ENCODE results near the gene NHS. TPM values are rescaled to one million over a fixed set of nuclear protein-coding genes. Genes with fewer than 3 reads are reported as not detected.
A peak's percentile ranks its signal among the peaks of the same experiment; 100 is the strongest.

Gene NHS
- total RNA-seq, 1 donor from 2014 or later, result 117 TPM

GRCh38 chrX:17685026-17685425 is 310.0 kb downstream of the NHS start:
- Mint-ChIP-seq H3K27me3 (no peaks in the 10 kb centered on the region), H3K4me3 (ENCODE audit: low read depth) (no peak overlapping the region), H3K27ac (peak overlapping the region; percentile 76), H3K9me3 (ENCODE audit: low read depth) (no peaks in the 10 kb centered on the region), H3K4me1 (ENCODE audit: low read depth) (peaks cover 17% of the 10 kb centered on the region), H3K36me3 (ENCODE audit: insufficient read depth) (peaks cover 7% of the 10 kb centered on the region)
- no peak for TF ChIP-seq CTCF (IDR thresholded peaks at IDR 0.05; ENCODE audit: unreplicated experiment)
- DNase-seq (ENCODE audit: low spot score, unreplicated experiment), result no peak

GRCh38 chrX:17687648-17688047 is 312.6 kb downstream of the NHS start:
- no peak overlapping the region for H3K4me3 Mint-ChIP-seq (ENCODE audit: low read depth)
- peaks cover 14% of the 10 kb centered on the region for H3K36me3 Mint-ChIP-seq (ENCODE audit: insufficient read depth)
- TF ChIP-seq CTCF (IDR thresholded peaks at IDR 0.05; ENCODE audit: unreplicated experiment), result no peak
- peak overlapping the region; percentile 58 for H3K27ac Mint-ChIP-seq
- DNase-seq (ENCODE audit: low spot score, unreplicated experiment), result no peak
- peaks cover 16% of the 10 kb centered on the region for H3K4me1 Mint-ChIP-seq (ENCODE audit: low read depth)
- H3K27me3 Mint-ChIP-seq, result no peaks in the 10 kb centered on the region
- no peaks in the 10 kb centered on the region for H3K9me3 Mint-ChIP-seq (ENCODE audit: low read depth)

- Mint-ChIP-seq H3K9me3 (ENCODE audit: low read depth) (no peaks in the 10 kb centered on the region), H3K4me1 (ENCODE audit: low read depth) (peaks cover 16% of the 10 kb centered on the region), H3K27ac (peak overlapping the region; percentile 29), H3K4me3 (ENCODE audit: low read depth) (no peak overlapping the region), H3K27me3 (no peaks in the 10 kb centered on the region), H3K36me3 (ENCODE audit: insufficient read depth) (peaks cover 21% of the 10 kb centered on the region)
- DNase-seq (ENCODE audit: low spot score, unreplicated experiment), result peak; percentile 30
- TF ChIP-seq CTCF (IDR thresholded peaks at IDR 0.05; ENCODE audit: unreplicated experiment), result peak; percentile 80
These were observed 315.0 kb downstream of the NHS start for GRCh38 chrX:17689971-17690409.

- no peaks in the 10 kb centered on the region for H3K9me3 Mint-ChIP-seq (ENCODE audit: low read depth)
- TF ChIP-seq CTCF (IDR thresholded peaks at IDR 0.05; ENCODE audit: unreplicated experiment), result no peak
- DNase-seq (ENCODE audit: low spot score, unreplicated experiment), result no peak
- H3K36me3 Mint-ChIP-seq (ENCODE audit: insufficient read depth), result peaks cover 34% of the 10 kb centered on the region
- no peaks in the 10 kb centered on the region for H3K27me3 Mint-ChIP-seq
- no peak overlapping the region for H3K4me3 Mint-ChIP-seq (ENCODE audit: low read depth)
- peaks cover 16% of the 10 kb centered on the region for H3K4me1 Mint-ChIP-seq (ENCODE audit: low read depth)
- no peak overlapping the region for H3K27ac Mint-ChIP-seq
These were observed 317.8 kb downstream of the NHS start for GRCh38 chrX:17692709-17693346.

- Mint-ChIP-seq H3K4me3 (ENCODE audit: low read depth) (no peak overlapping the region), H3K9me3 (ENCODE audit: low read depth) (no peaks in the 10 kb centered on the region), H3K4me1 (ENCODE audit: low read depth) (no peaks in the 10 kb centered on the region), H3K27me3 (no peaks in the 10 kb centered on the region), H3K27ac (no peak overlapping the region), H3K36me3 (ENCODE audit: insufficient read depth) (peaks cover 34% of the 10 kb centered on the region)
- TF ChIP-seq CTCF (IDR thresholded peaks at IDR 0.05; ENCODE audit: unreplicated experiment), result no peak
- DNase-seq (ENCODE audit: low spot score, unreplicated experiment), result no peak
These were observed 322.2 kb downstream of the NHS start for GRCh38 chrX:17697191-17697590.
